Measurements from ENCODE around the gene RAD23B. TPM values are rescaled to one million over a fixed set of nuclear protein-coding genes. Genes with fewer than 3 reads are reported as not detected.

Gene RAD23B
- total RNA-seq, 1 experiment from 2014 or later: 176 TPM

DNA sequence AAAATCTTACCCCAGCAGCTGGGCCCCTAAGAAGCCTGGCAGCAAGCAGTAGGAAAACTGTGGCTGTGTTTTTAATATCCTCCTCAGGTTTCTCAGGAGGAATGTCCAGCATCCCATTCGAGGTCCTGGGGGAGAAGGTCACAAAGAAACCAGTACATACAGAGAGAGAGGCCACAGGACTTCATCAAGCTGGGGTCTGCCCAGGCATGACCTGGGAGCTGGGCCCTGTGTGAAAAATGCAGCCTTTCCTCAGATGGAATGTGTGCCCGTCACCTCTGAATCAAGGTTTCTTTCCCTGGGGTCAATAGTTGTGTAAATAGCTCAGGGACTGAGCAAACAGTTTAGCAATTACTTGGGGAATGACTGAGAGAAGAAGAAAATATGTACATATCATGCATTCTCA lies 33.9 kb upstream of the RAD23B start:
- Histone ChIP-seq H3K79me2 (ENCODE audit: low read depth) (peaks cover 21% of the 10 kb centered on the region), H3K4me1 (replicated peaks; ENCODE audit: insufficient read depth) (peaks cover 65% of the 10 kb centered on the region), H3K9me3 (ENCODE audit: insufficient read depth, low read depth) (no peaks in the 10 kb centered on the region), H3K36me3 (ENCODE audit: low read depth) (no peaks in the 10 kb centered on the region), H3K4me3 (peak overlapping the region; percentile 27; the same call in 1 of the 2 replicates), H4K20me1 (ENCODE audit: insufficient read depth) (no peaks in the 10 kb centered on the region), H3F3A (ENCODE audit: insufficient read depth, low read depth) (peaks cover 33% of the 10 kb centered on the region), H2AFZ (peak overlapping the region; percentile 68), H3K27ac (peak overlapping the region; percentile 98), H3K27me3 (ENCODE audit: insufficient read depth, low read depth) (no peaks in the 10 kb centered on the region), H3K9me2 (ENCODE audit: insufficient read depth) (no peaks in the 10 kb centered on the region), H3K4me2 (peak overlapping the region; percentile 76)
- TF ChIP-seq, protein P1, sequence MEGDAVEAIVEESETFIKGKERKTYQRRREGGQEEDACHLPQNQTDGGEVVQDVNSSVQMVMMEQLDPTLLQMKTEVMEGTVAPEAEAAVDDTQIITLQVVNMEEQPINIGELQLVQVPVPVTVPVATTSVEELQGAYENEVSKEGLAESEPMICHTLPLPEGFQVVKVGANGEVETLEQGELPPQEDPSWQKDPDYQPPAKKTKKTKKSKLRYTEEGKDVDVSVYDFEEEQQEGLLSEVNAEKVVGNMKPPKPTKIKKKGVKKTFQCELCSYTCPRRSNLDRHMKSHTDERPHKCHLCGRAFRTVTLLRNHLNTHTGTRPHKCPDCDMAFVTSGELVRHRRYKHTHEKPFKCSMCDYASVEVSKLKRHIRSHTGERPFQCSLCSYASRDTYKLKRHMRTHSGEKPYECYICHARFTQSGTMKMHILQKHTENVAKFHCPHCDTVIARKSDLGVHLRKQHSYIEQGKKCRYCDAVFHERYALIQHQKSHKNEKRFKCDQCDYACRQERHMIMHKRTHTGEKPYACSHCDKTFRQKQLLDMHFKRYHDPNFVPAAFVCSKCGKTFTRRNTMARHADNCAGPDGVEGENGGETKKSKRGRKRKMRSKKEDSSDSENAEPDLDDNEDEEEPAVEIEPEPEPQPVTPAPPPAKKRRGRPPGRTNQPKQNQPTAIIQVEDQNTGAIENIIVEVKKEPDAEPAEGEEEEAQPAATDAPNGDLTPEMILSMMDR (conservative IDR thresholded peaks at IDR 0.05): no peak
- TF ChIP-seq EZH2 (IDR thresholded peaks at IDR 0.05; ENCODE audit: low read depth): no peak
- DNase-seq: peak; percentile 70 to 95
- intact Hi-C loops (cut with micrococcal nuclease; ENCODE audit: unreplicated experiment): no loop called here
- ChIA-PET CTCF (no interaction called here), POLR2A (ENCODE audit: unreplicated experiment) (interaction anchor here (0.9 kb wide), 1 partner anchor 35 kb away, joined by 9 read pairs; no protein-coding TSS in a partner anchor)
- BruUV-seq (replicated peaks): no TSS peak

DNA sequence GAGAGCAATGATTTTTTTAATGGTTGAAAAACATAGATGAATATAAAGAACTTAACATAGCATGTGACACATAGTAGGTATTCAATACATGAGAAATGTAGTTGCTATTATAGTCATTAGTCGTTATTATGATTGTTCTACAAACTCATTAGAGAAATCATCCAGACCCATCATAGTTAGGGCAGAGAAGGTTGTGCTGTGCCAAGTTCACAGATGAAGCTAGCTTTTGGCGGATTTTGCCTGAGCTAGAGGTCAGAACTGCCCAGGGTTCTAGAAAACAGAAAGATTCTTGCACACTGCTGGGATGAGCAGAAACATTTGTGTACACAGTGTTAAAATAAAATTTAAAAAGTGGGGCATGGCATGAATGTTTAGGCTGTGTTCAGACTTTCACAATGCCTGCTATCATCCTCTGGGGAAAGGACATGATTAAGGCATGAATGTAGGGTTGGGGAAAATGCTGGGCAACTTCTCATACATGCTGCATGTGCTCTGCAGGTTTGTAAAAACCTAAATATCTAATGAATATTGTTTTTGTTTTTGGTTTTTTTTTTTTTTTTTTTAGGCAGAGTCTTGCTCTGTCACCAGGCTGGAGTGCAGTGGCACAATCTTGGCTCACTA lies 33.3 kb upstream of the RAD23B start:
- H3K9me3 ChIP-seq (ENCODE audit: insufficient read depth, low read depth): no peaks in the 10 kb centered on the region
- H3K79me2 ChIP-seq (ENCODE audit: low read depth): peaks cover 21% of the 10 kb centered on the region
- ChIA-PET POLR2A (ENCODE audit: unreplicated experiment) (interaction anchor here (0.9 kb wide), 1 partner anchor 34 kb away, joined by 9 read pairs; no protein-coding TSS in a partner anchor), CTCF (interaction anchor here (0.6 kb wide), 1 partner anchor 384 kb away, joined by 5 read pairs; no protein-coding TSS in a partner anchor)
- no peaks in the 10 kb centered on the region for H3K9me2 ChIP-seq (ENCODE audit: insufficient read depth)
- BruUV-seq (replicated peaks): no TSS peak
- no peaks in the 10 kb centered on the region for H3K27me3 ChIP-seq (ENCODE audit: insufficient read depth, low read depth)
- H2AFZ ChIP-seq: no peak overlapping the region
- peaks cover 58% of the 10 kb centered on the region for H3K4me1 ChIP-seq (replicated peaks; ENCODE audit: insufficient read depth)
- no peak overlapping the region for H3K4me3 ChIP-seq
- peak overlapping the region; percentile 76 for H3K4me2 ChIP-seq
- DNase-seq: no peak
- H3K27ac ChIP-seq: peak overlapping the region; percentile 98
- TF ChIP-seq, protein P1 (conservative IDR thresholded peaks at IDR 0.05): no peak
- no peak for TF ChIP-seq EZH2 (IDR thresholded peaks at IDR 0.05; ENCODE audit: low read depth)
- H3F3A ChIP-seq (ENCODE audit: insufficient read depth, low read depth): peaks cover 26% of the 10 kb centered on the region
- intact Hi-C loops (cut with micrococcal nuclease; ENCODE audit: unreplicated experiment): no loop called here
- H4K20me1 ChIP-seq (ENCODE audit: insufficient read depth): no peaks in the 10 kb centered on the region
- H3K36me3 ChIP-seq (ENCODE audit: low read depth): no peaks in the 10 kb centered on the region

DNA sequence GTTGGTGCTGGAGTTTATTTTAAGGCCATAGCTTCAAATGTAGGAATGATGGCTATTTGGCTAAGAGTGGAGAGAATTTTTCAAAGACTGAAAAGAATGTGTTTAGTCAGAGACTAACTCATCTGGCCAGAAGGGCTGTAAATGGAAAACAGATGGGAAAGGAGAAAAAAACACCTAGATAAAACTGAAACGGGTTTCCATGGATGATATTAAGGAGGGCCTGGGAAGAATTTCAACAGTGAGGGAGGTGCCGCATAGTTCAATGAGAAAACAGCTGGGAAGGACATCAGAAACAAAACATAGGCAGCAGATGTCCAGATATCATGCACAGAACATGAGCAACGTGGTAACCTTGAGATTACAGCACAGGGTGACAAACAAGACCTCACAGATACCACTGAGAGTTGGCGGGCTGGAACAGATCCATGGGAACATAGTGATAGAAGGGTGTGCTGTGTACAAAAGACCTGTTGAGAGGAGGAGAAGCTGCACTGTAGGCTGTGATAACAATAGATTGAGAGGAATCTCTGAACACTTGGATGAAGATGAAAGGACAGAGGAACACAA lies 31.2 kb upstream of the RAD23B start:
- TF ChIP-seq, protein P1 (conservative IDR thresholded peaks at IDR 0.05): no peak
- TF ChIP-seq EZH2 (IDR thresholded peaks at IDR 0.05; ENCODE audit: low read depth): no peak
- no peaks in the 10 kb centered on the region for H3K27me3 ChIP-seq (ENCODE audit: insufficient read depth, low read depth)
- no peak overlapping the region for H3K4me3 ChIP-seq
- H3K4me1 ChIP-seq (replicated peaks; ENCODE audit: insufficient read depth): peaks cover 38% of the 10 kb centered on the region
- peaks cover 15% of the 10 kb centered on the region for H3K79me2 ChIP-seq (ENCODE audit: low read depth)
- H3K36me3 ChIP-seq (ENCODE audit: low read depth): no peaks in the 10 kb centered on the region
- ChIA-PET CTCF (interaction anchor here (0.6 kb wide), 1 partner anchor 19 kb away, joined by 3 read pairs; no protein-coding TSS in a partner anchor), POLR2A (ENCODE audit: unreplicated experiment) (no interaction called here)
- no peak for DNase-seq
- no peaks in the 10 kb centered on the region for H3K9me3 ChIP-seq (ENCODE audit: insufficient read depth, low read depth)
- H3F3A ChIP-seq (ENCODE audit: insufficient read depth, low read depth): peaks cover 26% of the 10 kb centered on the region
- no peaks in the 10 kb centered on the region for H4K20me1 ChIP-seq (ENCODE audit: insufficient read depth)
- H3K9me2 ChIP-seq (ENCODE audit: insufficient read depth): no peaks in the 10 kb centered on the region
- intact Hi-C loops (cut with micrococcal nuclease; ENCODE audit: unreplicated experiment): no loop called here
- BruUV-seq (replicated peaks): no TSS peak
- no peak overlapping the region for H3K4me2 ChIP-seq
- peak overlapping the region; percentile 33; the same call in 1 of the 2 replicates for H2AFZ ChIP-seq
- H3K27ac ChIP-seq: no peak overlapping the region

Measured in PC-9 (cell line).